NCI-H2196 (cell line): ENCODE data around the gene EGFLAM.

ENCODE experiments used
- DNase-seq: peaks from one replicate; lab custom pipeline; 2025; ENCODE audit not compliant: unreplicated experiment; lab: John Stamatoyannopoulos, UW

Gene EGFLAM

DNA sequence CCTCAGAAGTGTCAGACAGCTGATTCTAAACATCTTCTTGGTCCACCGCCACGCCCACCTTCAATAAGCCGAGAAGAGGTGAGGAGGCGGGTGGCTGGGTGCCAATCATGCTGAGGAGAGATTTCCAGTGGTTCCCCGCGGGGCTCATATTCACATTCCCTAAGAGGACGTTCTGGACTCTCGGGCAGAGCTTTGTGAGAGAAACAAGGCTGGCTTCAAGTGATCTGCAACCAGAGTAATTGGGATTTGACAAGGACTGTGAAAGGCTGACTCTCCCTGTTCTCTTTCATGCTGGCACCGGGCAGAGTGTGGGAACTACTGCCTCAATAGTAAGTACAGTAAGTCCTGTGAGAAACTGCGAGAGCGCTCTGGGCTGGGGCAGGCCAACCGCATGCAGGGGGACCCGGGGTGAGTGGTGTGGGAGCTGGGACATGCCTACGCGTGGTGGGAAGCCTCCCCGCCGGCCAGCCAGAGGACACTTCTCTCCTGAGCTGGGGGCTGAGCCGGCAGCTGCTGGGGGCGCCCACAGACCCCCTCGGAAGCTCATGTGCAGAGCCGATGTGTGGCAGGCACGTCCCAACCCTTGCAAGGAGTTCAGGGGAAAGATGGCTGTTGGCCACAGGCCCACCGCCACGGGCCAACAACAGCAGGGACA is 187.1 kb downstream of the EGFLAM start:
- DNase-seq: no peak

DNA sequence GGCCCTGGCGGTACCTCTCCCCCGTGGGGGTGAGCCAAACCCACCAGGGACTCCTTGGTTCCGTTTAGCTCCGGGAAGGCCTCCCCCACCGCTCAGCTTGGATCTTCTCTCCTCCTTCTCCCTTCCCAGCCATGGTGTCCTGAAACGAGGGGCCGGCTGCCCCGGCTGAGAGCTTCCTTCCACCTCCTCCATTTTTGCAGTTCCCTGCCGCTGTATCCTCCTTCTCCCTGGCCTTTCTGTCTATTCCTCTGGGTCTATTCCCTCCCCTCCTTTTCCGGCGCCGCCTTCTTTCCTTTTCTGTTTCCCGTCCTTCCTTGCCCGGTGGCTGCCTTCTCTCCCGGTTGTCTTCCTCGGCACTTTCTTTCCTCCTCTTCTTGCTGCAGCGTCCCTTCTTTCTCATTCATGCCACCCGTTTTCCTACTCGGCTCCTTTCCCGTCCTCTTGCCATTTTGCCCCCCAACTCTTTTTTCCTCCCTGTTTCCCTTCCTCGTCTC is 187.7 kb downstream of the EGFLAM start:
- DNase-seq: no peak

DNA sequence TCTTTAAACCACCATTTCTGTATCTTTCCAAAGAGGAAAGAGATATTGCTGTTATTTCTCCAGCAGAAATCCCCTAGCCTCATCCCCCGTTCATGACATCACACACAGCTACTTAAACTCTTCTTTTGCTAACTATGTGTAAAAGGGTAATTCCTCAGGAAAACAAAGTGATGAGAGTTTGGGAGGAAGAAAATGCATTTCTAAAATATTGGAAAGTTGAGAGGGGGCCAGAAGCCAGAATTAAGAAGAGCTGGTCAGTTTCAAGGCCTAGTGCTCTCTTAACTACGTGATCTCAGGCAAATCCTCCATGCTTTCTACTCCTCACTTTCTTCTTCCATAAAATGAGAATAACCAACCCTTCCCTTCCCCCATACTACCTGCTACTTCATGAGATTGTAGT is 188.7 kb downstream of the EGFLAM start:
- no peak for DNase-seq

DNA sequence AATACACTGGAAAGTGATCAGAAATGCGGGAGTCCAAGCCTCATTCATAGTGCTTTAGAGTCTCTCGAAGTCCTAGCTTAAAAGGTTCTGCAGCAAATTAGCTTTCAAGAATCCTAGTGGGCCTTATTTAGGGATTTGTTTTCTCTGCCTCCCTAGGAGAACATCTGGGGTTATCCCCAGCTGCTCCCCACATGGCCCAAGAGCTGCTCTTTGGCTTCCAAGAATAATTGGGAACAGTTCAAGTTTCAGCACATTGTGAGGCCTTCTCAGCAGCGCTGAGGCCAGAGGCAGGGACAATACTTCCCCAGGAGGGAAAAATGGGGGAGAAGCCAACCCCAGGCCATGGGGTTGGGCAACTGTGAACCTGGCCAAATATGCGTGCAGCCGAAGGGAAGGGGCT is 189.4 kb downstream of the EGFLAM start:
- DNase-seq: no peak

DNA sequence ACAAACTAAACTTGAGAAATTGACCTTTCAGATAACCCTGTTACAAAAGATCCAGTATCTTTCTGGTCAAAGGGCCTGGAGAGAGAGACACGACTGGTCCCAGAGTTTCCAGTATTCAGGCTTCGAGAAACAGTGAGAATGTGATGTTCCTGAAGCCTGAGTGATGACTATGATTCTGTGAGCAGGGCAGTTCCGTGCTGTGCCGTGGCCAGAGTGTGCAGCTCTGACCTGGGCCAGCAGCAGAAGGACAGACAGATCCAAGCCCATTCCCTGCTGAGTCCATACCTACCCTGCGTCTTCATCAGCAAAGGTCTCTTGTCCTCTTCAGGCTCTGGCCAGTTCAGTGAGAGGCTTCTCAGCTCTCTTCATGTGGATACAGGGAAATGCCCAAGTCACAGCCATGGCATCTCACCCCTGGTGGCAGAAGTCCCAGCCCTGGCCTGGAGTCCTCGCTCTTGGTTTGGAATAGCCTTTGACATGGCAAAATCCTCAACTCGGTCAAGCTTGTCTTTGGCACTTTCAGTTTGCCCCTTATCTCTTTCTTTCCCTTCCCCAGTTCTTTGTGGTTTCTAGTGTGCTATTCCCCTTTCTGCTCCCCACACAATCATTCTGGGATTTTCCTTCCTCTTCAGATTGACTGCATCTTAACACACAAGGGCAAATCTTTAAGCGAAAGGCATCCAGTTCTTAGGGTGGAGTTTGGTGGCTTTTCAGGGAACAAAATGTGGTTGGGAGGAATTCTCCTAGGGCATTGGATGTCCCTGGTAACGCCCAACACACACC is 190.4 kb downstream of the EGFLAM start:
- DNase-seq: no peak

DNA sequence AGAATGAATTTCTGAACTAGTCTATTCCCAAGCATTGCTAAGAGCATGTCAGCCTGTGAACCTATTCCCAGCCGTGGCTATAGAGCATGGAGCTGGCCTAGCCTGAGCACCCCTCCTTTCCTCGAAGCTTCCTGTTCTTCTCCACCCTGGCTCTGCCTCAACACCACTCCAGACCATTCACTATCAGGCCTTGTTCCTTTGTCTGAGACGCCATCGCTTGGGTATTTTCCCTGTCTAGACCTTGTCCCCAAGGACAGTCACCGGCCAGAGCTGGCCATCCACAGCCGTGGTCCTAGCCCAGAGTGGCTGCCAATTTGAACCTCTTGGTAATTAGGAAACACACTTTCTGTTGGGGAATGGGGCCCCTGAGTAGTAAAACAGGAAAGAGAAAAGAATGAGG is 192.3 kb downstream of the EGFLAM start:
- no peak for DNase-seq

DNA sequence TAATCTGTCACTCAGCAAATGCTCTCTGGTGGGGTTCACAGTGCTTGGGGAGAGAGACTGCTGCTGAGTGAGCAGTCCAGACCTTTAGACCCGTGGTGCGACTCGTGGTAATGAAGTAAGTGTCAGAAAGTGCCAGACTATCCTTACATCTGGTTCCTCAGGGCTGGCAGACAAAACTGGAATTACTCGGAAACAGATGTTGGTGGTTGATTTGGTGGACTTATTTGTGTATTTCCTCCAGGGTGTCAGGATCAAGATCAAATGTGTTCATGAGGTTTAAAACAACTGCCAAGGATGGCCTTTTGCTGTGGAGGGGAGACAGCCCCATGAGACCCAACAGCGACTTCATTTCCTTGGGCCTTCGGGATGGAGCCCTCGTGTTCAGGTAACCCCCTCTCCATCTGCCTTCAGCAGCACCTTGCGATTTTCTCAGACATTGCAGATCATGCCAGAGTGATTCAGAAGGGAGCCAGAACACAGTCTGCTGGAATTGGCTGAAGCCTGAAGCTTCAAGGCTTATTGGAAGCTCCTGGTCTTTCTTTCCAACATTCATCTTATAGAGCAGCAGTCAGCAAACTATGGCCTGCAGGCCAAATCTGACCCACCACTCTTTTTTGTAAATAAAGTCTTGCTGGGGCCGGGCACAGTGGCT is 192.8 kb downstream of the EGFLAM start:
- DNase-seq: no peak

DNA sequence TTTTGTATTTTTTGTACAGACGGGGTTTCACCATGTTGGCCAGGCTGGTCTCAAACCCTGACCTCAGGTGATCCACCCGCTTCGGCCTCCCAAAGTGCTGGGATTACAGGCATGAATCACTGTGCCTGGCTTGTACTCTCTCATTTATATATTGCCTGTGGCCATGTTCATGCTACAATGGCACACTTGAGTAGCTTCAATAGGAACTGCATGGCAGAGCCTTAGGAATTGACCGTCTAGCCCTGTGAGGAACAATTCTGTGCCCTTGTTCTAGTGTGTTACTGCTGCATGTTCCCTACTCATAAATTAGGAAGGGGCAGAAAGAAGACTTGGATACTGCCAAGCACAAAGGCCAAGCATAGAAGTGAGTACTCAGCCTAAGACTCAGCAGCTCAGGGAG is 193.8 kb downstream of the EGFLAM start:
- DNase-seq: no peak

DNA sequence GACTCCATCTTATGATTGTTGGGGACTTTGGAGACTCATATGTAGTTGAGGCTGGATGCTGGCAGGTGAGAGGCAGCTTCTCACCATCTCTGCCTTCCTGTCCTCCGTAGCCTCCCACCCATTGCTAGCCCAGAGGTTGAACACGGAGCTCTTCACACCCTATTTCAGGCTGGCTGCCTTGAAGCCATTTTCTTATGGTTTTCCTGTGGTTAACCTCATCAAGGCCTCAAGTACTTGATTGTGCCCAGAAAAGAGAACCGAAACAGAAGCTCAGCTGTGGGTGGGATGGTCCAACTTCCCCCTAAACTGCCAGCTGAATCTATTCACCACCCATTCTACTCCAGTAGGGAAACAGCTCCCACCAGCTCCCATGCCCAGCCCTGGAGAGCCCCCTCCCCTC is 195.1 kb downstream of the EGFLAM start:
- DNase-seq: no peak

DNA sequence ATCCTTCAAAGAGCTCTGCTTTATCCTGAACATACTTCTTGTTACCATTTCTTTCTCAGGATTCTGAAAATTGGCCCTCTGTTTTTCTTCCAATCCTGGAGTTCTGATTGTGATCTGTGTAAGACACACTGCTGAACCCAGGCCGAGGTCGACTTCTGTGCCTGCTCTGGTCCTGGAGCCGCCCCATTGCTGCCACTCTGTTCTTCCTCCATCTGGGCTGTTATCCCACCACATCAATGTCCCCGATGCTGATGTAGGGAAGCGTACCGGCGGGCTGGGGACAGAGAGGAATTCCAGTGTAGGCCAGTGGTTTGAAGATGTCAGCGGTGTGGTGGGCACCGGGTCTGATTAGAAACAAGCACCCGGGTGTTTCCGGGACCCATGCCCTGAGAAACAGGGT is 195.6 kb downstream of the EGFLAM start:
- no peak for DNase-seq

DNA sequence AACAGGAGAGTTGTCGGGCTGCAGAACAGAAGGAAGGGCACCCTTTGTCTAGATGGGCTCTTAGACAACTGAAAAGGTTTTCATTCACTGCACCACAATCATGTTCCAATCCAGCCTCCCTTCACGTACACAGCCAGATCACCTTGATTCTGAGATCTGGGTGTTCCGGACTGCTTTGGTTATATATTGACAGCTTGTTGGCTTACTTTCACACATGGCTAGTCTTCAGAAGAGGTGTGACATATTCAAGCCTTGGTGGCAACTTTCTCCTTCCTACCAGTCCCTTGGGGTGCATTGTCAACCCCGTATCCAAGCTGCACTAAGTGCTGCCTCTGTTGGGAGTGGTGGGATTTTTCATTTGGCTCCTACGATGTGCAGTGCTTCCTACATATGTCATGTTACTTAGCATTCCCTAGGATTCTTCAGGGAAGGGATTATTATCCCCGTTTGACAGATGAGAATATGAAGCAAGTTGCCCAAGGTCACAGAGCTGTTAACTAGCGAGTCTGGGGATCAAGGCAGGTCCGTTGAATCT is 197.5 kb downstream of the EGFLAM start:
- DNase-seq: no peak

DNA sequence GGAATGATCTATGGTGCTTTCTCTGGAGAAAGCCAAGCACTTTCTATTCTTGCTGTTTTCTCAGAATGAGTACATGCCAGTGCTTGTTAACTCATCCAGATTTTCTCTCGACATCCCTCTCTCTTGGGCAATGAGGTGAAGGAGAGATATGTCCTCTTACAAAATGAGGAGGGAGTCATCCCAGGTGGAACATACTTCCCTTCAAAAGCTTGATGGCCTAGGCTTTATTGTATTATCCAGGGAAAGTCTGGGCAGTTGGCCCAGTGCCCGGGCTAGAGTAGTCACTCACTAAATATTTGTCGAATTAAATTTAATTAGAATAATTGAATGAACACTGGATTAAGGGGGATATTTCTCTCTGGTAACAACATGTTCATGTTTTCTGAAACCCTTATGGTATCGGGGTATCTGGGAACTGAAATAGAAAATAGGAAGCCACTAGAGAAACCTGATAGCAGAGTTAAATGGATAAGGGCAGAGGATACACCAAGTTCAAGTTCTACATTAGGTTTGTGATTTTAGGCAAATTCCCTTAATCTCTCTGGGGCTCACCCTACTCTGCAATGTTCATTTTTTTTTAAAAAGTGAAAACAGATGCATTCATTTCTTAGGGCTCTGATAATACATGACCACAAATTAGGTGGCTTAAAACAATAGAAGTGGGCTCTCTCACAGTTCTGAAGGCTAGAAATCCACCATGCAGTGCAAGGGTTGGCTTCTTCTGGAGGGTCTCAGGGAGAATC is 198.5 kb downstream of the EGFLAM start:
- no peak for DNase-seq

DNA sequence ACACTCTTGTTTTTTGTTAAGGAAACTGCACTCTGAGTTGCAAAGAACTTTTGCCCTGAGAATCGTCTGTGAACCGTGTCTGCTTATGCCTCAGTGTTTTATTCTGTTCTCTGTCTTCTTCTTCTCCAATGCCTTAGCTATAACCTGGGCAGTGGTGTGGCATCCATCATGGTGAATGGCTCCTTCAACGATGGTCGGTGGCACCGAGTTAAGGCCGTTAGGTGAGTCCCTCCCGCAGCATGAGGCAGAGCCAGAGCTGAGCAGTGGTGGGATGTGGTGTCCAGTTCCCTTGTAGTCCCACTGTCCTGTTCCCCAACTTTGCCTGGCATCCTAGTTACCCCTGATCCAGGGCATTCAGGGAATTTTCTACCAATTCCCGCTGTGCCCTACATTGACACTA is 199.8 kb downstream of the EGFLAM start:
- DNase-seq: no peak

DNA sequence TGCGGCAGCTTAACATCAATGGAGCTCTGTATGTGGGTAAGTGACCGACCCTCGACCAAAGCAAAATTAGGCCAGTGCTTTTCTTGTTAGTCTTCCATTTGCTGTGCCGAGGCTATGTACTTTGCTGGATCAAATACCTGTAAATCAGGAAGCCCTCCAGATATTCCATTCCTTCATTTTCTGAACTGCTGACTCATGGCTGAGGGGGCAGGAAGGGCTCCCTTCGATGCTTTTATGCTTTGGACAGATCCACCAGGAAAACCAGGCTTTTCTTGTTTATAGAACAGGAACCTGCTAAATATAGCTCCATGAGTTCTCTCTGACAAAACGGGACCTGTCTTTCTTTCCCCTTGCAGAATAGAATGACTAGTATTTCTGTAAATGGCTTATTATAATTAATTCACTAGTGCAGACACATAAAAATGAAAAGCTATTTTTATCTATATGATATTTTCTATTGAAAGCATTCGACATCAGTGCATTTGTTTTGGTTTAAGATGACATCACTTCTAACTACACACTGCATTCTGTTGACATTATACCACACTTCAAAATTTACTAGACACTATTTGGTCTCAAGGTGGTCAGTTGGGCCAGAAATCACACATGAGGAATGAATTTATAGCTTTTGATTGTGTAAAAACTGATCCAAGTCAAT is 204.7 kb downstream of the EGFLAM start:
- no peak for DNase-seq

DNA sequence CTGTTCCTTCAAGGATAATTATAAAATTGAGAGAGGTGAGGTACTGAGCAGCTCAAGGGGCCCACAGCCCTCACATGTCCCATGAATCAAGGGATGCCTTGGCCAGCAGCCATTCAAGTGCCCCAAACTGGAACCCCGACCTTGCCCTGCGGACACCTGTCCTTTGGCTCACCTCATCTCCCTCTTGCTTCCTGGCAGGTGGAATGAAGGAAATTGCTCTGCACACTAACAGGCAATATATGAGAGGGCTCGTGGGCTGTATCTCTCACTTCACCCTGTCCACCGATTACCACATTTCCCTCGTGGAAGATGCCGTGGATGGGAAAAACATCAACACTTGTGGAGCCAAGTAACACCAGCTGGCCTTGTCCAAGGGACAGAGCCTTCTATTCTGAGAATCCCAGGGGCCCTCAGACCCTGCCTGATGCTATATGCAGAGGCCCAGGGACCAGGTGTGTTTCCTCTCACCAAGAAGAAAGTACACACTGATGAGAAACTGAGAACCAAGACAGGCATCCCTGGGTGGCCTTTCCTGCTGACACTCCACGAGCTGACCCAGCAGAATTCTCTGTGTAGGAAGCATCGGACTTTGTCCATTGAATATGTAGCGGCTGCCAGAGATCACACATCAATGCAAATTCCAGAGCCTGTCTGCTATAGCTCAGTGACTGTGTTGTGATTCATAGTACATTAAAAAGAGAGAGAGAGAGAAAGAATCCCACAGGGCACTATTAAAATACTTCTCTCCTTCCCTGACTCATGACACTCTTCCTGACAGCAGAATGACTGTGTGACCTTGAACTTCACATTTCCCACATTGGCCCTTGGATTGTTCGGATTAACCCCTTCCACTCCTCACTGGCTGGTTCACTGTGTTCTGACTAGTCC is 205.5 kb downstream of the EGFLAM start:
- DNase-seq: no peak

DNA sequence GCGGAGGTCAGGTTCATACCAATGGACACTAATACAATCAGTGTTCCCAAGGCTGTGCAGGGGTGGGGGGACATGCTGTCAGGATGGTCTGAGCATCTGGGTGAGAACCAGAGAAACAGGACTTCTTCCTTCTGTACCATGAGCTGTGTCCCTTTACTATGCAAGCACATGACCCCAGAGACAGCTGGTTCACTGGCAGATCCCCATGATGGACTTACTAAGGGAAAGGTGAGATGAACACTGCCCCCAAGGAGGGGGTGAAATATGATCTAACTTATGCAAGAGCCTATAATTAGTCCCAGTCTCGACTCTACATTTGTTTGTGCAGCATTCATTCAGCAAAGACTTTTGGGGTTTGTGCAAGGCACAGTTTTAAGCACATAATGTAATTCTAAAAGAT is 206.7 kb downstream of the EGFLAM start:
- DNase-seq: no peak

DNA sequence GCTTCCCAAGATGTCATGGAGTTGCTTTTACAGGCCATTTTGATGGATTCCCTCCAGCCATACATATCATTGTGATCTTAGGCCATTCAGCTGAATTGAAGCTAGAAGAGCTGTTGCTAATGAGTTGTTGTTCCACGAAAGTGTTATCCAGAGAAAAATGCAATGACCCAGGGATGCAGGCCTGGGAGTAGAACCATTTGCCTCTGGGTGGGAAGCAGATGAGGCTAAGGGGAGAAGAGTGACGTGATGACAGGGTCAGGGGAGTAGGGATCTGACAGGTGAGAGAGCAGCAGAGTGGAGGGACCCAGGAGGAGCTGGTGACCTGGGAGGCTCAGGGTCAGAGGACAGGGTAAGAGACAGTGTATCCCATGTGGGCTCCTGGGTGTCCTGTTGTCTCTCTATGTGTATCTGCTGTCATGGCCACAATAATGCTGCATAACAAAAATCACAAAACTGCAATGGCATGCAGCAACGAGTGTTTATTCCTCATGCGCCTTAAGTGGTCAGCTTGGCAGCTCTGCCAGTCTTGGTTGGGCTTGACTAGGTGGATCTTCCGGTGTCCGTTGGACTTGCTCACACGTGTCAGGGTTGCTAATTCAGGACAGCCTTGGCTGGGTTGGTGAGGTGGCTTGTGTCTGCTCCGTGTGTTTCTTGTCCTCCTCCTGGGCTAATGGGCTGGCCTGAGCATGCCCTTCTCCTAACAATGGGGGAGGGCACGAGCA is 207.5 kb downstream of the EGFLAM start:
- DNase-seq: no peak

DNA sequence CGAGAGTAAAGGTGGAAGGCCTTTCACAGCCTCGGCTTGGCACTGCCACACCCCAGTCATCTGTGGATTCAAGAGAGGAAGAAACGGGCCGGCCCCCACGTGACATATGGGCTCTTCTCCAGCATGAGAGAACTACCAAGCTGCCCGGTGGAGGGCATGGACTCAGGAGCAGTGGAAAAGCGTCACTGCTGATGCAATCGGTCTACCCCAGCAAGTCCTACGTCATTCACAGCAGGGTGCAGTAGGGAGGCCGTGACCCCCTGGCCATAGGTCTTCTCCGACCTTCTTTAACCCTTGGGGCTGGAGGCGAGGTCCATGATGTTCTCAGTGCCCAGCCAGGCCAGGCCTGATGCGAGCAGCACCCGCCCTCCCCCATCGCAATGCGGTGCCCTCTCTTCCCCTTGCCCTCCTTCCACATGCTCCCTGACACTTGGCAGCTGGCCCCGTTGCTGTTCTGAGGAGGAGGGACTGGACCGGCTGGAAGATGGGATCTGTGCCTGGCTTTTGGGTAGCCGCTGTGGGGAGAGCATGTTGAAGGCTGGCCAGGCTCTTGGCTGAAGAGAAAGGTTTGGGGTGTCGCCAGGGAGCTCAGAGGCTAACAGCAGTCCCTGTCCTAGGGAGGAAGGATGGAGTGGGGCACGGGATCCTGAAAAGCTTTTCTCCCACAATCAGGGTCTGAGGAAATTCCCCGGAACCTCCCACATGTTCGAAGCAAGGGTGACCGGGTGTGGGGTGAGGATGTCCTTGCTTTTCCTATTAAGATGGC is 208.2 kb downstream of the EGFLAM start:
- DNase-seq: no peak
